Epithelial cell of proximal tubule (primary cell): ENCODE measurements around the gene FLACC1. TPM values are rescaled to one million over a fixed set of nuclear protein-coding genes. Genes with fewer than 3 reads are reported as not detected.
A peak's percentile ranks its signal among the peaks of the same experiment; 100 is the strongest.

ENCODE experiments used
- DNase-seq: peaks from one replicate; pipeline ENCODE4 v3.0.0-alpha.2; 2011; ENCODE audit warnings: low read depth
- H3K4me3 ChIP-seq: 2 replicates; pipeline ENCODE4 v1.5.1; 2011; ENCODE audit warnings: low read depth, mild to moderate bottlenecking, low read length
- CTCF ChIP-seq: conservative IDR thresholded peaks from 2 replicates; pipeline ENCODE4 v1.5.1; 2012; ENCODE audit warnings: low read depth, mild to moderate bottlenecking, low read length
- total RNA-seq: library from RNA; depleted of rRNA; stranded (reverse); fragments of >200 nt; gene quantifications from 2 replicates; pipeline ENCODE4 v1.2.3, GENCODE V29; 2015

The FLACC1 gene
- 0.22 TPM in 1 of 2 replicates, not detected in the other for total RNA-seq

- H3K4me3 ChIP-seq = no peak within 1 kb of the TSS
- peak; percentile 64 for DNase-seq
These were observed at the start of gene FLACC1 for GRCh38 chr2:201357221-201357620. Gene FLACC1, minus strand, starts transcription at chr2:201357345. Its CDS starts 5,941 bp downstream, at chr2:201351404.

GRCh38 chr2:201406077-201406662 is 49.0 kb upstream of the FLACC1 start:
- no peak for TF ChIP-seq CTCF
- peak overlapping the region; percentile 1 for H3K4me3 ChIP-seq
- DNase-seq = peak; percentile 77

More at GRCh38 chr2:201357221-201357620, at the start of gene FLACC1:
- no peak for TF ChIP-seq CTCF

GRCh38 chr2:201404699-201405280 is 47.6 kb upstream of the FLACC1 start:
- H3K4me3 ChIP-seq = no peak overlapping the region
- DNase-seq = no peak
- no peak for TF ChIP-seq CTCF

GRCh38 chr2:201403880-201404279 is 46.7 kb upstream of the FLACC1 start:
- H3K4me3 ChIP-seq = no peak overlapping the region
- TF ChIP-seq CTCF = no peak
- DNase-seq = no peak

GRCh38 chr2:201402651-201403562 is 45.8 kb upstream of the FLACC1 start:
- no peak for DNase-seq
- TF ChIP-seq CTCF = no peak
- no peak overlapping the region for H3K4me3 ChIP-seq

GRCh38 chr2:201401815-201402214 is 44.7 kb upstream of the FLACC1 start:
- DNase-seq = no peak
- TF ChIP-seq CTCF = no peak
- H3K4me3 ChIP-seq = no peak overlapping the region
